Amniotic stem cell (primary cell): ENCODE results near the gene NAALADL2.

Source experiments
- DNase-seq: peaks from one replicate; lab custom pipeline; 2025; lab: John Stamatoyannopoulos, UW

Gene NAALADL2

DNA sequence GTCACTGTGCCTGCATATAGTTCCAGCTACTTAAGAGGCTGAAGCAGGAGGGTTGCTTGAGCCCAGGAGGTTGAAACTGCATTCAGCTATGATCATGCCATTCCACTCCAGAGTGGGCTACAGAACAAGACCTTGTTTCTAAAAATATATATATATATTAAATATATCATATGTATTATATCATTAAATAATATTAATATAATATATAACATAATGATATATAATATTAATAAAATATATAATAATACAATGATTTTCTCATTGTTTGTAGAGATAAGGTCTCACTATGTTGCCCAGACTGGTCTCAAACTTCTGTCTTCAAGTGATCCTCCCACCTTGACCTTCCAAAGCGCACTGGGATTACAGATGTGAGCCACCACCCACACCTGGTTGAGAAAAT is 101.8 kb downstream of the NAALADL2 start:
- no peak for DNase-seq

DNA sequence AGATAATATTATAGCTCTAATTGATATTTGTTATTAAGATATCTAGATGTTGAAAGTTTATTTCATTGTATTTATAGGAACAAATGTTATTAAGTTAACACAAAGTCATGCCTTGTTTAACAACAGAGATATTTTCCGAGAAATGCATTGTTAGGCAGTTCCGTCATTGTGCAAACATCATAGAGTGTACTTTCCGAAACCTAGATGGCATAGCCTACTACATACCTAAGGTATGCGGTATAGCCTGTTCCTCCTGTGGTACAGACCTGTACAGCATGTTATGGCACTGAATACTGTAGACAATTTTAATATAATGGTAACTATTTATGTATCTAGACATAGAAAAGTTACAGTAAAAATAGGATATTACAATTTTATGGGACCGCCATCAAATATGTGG is 114.3 kb downstream of the NAALADL2 start:
- no peak for DNase-seq

DNA sequence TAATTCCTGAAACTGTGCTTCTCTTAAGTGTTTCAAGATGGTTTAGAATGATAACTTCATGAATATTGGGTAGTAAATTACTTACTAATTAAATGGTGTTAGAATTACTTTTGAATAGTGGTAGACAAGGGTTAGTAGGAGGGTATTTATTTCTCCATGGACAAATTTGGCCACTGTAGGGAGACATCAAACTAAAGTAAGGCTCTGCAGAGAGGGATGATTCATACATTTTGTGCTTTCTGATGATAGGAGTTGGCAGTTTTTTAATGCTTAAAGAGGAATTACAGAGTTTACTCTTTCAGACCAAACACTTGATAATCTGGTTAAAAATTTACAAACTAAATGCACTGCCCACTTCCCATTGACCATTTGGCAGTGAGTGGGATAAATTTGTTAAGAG is 127.6 kb downstream of the NAALADL2 start:
- peak; percentile 14 for DNase-seq

DNA sequence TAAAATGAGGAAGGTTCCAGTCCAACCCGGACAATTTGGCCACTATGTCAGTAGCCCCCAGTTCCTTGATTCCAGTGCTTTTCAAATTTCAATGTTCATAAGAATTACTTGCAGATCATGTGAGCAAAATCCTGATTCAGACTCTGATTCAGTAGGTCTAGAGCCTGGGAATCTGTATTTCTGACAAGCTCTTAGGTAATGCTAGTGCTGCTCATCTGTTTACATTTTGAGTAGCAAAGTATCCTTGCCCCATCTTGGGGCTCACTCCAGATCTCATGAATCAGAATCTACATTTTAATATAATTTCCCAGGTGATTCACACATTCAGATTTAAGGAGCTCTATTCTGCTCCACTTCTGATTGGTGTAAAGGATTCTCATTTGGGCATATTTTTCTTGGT is 142.0 kb downstream of the NAALADL2 start:
- no peak for DNase-seq

DNA sequence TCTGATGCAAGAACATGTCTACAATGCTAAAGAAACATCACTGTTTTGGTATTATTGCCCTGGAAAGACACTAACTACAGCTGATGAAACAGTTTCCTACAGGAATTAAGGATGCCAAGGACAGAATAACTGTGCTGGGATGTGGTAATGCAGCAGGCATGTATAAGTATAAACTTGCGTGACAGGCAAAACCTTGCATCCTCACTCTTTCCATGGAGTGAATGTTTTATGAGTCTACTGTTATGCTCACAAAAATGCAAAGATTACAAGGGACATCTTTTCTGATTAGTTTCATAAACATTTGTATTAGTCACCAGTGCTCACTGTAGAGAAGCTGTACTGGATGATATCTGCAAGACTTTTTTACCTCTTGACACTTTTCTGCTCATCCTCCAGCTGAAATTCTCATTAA is 143.6 kb downstream of the NAALADL2 start:
- DNase-seq: peak; percentile 95

DNA sequence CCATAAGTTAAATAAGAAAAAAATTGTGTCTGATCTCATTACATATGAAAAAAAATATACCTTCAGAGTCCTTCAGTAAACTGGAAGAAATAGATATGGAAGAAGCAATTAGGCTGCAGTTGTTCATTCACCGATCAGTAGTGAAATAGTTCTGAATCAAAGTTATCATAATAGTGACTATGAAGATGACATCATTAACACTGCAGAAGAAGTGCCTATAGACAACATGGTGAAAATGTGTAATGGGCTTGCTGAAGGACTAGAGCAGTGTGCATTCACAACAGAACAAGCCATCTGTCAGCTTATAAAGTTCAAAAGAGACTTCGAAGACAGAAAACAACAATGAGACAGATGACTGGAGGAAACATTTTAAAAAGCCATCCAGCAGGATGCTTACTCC is 144.5 kb downstream of the NAALADL2 start:
- DNase-seq: no peak

DNA sequence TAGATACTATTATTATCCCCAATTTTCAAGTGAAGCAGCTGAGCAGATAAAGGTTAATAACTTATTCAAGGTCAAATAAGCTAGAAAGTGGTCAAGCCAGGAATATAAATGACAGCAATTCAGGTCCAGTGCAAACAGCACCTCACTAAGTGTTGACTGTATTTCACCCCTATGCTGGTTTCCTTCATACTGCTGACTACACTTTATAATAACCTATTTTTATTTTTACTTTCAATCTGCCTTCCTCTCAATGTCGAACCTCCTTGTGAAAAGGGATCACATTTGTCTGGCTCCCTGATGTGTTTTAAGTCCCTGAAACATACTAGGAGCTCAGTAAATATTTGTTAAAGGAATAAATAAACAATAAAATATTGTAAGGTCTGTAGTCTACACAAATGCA is 146.1 kb downstream of the NAALADL2 start:
- DNase-seq: no peak

DNA sequence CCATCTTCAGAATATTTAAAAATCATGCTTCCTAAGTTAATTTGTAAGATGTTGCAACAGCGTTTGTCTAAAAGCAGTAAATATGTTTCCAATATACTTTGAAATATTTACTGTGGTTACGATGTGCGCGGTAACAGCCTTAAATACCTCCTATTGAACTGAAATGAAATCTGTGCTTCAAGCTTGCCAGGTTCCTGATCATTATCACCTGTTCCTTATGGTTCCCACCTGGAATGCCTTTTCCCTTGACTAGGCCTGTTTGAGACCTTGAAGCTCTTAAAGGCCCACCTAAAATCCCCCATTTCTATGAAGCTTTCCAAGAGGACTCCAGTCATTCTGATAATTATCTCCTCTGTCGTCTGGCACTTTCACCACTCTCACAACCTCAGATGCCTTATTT is 146.7 kb downstream of the NAALADL2 start:
- no peak for DNase-seq

DNA sequence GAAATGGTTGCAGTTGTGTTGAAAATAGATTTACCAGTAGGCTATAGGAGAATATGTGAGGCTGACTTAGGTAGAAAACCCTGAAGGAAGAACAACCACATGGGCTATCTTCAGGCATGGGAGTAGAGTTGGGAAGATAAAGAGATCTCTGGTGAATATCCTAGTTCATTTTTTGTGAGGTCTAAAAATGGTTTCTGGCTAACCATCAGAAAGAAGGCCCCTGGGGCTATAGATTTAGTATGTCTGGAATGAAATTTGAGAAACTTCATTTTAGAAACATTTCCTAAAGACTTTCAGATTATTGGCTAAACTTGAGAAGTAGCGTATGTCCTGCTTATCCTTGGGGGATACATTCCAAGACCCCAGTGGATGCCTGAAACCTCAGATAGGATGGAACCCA is 148.2 kb downstream of the NAALADL2 start:
- DNase-seq: peak; percentile 20

DNA sequence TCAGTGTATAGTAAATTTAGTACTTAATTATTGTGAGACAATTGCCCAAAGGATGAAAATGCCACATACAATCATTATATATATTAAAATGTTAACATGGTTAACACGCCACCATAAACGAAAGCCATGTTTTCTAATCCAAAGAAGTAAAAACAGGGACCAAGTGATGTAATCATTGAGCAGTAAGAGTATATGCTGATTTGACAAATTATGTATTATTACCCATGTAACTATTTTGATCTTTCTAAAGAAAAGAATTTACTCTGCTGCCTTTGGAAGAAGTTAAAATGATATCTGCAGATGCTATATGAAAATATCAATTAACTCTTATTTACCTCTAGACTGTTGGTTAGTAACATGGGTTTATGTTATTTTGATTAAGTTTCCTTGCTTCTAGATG is 150.2 kb downstream of the NAALADL2 start:
- DNase-seq: no peak

DNA sequence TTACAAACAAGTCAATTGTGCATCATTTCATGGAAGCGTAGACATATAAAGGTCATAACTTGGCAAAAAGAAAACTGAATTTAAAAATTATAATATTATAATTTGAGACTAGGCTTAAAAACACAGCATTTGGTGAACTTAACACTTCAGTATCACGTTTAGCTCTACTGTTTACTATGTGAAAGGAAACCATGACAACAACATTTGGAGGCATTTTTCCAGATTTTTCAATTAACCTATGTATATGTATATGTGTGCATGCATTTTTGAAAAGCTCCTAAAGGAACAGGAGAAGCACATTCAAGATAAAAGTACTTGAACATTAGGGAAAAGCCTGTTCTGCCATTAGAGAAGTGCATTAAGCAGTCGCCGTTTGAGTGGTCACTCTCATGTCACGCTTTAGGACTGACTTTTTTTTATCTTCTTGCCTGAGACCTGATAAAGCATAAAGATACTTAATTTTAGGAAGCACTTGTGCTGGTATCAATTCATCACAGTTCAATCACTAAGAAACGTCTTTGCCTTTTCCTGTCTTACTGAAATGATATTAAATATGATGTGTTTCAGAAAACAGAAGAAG is 156.0 kb downstream of the NAALADL2 start:
- DNase-seq: no peak

DNA sequence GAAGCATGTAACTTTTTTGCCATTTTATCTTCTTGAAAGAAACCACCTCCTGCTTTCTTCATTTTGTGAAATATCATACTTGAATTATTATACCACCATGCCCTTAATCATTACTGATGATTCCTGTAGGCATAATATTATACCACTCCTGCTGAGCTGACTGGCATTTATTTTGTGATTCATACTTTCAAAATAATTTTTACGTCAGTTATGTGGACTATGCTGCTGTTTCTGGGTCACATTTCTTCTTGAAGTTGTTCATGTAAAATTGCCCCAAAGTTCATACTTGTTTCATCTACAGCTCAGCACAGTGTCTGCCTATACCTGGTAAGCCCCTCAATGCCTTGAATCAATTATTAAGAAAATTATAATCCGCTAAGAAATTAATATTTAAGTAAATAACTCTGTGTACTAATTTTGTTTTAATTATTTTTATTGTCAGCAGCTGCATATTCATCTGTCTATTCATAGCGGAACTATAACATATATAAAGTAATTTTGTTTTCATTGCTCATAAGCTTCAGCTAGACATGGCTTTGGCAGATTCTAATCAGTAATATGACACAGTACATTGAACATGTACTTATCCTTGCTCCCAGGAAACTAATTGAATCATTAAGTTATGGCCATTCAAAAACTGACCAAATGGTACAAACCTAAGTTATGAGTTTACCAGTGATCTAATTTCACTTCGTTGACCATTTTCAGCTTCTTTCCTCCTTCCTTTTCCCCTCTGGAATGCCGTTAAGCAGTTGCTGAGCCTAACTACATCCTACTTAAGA is 160.0 kb downstream of the NAALADL2 start:
- DNase-seq: no peak

DNA sequence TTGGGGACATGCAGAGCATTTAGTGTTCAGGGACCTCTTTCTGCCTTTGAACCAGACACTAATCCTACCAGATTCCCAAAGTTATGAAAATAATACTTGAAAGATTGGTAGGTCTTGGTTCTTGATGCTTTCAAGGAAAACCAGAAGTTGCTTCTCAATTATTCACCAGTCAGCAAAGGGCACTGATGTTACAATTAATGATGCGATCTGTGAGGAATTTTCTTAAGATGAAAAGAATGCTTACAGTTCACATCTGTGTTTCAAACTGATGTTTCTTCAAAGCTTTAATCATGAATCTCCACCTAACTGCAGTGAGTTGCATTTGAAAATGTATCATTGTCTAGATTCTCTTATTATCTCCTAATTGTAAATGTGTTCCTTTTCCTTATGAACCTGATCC is 161.0 kb downstream of the NAALADL2 start:
- DNase-seq: no peak

DNA sequence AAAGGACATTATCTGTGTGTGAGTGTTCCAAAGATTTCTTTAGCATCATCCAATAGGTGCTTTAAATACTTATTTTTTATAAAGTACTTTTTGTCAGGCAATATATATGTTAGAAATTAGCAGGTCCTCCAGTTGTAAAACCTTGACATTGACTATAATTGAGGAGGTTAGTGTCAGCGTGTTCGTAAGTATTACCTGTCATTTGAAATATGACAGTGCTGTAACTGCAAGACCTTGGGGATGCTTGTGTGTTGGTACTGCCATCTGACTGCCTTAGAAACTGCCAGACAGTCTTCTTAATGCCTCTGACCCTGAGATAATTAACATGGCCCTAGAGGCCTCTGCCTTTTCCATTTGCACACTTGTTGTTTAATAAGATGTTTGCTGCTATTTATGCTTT is 170.7 kb downstream of the NAALADL2 start:
- no peak for DNase-seq

DNA sequence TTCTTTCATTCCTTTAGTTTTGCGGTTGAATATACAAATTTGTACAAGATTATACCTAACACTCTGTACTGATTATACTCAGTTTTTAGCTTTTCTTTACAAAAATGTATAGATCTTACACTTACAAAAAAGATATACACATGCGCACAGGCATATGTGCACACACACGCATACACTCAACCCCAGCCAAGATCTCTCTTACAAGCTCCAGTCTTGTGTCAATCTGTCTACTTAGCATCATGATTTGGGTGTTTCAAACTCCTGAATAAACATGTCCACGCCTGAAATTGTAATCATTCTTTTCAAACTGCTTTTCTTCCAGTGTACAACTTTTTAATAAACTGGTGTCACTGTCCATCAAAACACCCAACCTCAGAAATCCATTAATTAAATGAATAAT is 180.7 kb downstream of the NAALADL2 start:
- DNase-seq: no peak

DNA sequence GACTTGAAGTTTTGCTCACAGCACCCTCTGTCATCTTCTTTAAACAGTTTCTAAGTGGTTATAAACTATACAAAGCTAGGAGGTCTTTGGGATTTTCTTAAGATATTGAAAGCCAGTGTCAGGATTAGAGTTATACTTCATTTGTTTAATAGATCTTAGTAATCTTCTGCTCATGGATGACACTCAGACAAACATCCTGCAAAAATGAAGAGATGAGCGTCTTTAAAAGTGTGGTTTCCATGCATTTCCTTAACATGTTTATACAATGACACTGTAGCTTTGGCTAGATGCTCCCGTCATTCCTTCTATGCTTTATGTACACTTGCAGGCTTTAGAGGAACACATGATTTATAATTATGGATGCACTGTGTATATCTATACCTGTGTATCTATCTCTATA is 182.2 kb downstream of the NAALADL2 start:
- DNase-seq: no peak

DNA sequence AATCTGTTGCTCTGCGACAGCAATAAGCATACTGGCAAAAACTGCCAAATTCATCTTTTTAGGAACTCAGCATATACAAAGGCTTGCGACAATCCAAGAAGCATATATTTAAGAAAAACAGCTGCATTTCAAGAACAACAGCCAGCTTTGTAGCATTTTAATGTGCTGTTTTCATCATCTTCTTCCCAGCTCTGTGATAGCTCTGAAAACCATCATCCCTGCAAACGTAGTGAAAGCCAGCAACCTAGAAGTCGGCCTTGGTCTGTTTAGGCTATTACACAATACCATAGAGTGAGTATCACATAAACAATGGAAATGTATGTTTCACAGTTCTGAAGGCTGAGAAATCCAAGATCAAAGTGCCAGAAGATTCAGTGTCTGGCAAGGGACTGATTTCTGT is 187.5 kb downstream of the NAALADL2 start:
- no peak for DNase-seq

DNA sequence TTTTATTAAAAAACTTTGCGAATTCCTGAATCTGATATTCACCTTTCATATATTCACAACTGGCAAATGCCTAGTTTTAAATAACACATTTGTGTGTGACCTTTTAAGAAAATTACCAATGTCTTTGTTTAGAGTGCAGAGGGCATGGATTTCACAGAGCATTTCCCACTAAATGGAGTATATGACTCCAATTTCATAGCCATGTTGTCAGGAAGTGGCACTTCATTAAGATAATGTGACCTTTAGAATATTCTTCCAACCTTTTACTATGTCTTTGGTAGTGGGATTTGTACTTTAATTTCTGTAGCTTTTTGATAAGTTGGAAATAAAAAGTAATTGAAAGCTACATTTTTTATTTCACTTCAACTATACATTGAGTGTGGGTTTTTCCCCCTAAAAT is 188.7 kb downstream of the NAALADL2 start:
- DNase-seq: no peak

DNA sequence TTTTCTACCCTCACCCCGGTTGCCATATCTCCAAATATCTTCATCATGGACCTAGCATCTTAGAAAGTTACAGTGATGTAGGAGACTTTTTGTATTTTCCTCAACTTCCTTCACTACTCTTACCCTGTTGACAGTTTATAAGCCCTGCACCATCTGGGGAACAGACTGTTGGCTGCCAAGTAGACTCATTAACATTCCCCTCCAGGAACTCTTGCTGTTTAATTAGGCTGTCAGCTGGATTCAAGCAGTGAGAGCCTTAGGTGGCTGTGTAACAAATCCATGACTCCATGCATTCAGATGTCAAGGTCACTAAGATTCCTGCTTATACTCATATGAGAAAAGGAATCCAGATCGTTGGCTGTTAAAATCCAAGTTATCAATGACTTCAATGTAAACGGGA is 198.3 kb downstream of the NAALADL2 start:
- no peak for DNase-seq

DNA sequence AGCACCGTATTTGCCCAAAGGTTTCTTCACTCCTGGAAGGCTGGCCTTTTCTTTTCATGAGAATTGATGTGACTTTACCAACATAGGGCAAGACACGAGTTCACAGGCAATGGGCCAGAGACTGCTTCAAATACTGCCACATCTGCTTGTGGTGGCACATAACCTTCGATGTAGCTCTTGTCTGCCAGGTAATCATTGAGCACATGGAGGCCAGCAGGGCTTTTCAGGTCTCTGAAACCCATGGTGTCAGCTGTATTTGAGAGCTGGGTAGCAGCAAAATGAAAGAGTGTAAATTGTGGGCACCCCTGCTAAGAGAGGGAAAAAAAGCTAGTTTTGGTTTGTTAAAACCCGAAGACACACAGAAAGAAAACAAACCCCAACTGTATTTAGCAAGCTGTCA is 200.7 kb downstream of the NAALADL2 start:
- DNase-seq: no peak

DNA sequence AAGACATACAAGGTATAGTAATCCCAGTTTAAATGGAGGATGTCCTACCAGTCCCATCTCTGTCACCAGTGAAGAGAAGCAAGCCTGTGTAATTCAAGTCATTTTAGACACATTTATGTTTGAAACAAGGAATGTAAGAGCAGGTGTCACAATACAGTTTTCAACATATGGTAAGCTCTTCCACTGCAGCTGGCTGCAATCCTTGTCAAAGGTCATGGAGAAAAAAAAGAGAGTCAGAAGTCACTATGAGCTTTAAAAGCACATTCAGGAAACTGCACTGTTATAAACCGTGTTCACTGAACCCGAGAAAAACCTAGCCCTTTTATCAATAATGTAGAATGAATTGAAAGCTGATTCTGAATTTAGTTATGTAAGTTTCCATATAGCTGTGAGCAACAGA is 206.4 kb downstream of the NAALADL2 start:
- no peak for DNase-seq

DNA sequence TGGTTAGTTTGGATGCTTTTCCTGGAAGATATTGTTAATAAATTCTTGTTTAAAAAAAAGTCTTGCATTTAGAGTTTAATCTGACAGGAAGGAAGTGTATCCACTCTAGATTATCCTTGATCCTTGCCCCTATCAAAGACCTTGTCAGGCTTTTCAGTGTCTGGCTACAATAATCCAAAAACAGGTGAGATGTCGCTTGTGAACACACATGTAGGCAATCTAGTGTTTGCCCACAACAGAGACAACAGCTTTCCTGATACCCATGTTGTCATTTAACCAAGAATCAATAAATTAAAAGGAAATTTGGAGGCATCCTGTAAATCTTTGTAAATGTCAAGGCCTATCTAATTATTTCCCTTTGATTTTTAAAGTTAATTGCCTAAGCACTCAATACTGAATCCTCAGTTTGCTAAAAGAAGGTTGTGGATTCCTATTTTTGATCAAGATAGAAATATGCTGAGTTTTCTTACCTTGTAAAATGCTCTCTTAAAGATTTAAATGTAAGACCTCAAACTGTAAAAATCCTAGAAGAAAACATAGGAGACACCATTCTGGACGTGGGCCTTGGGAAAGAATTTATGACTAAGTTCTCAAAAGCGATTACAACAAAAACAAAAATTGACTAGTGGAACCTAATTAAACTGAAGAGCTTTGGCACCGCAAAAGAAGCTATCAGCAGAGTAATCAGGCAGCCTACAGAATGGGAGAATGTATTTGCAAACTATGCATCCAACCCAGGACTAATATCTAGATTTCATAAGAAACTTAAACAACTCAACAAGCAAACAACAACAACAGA is 207.7 kb downstream of the NAALADL2 start:
- no peak for DNase-seq

DNA sequence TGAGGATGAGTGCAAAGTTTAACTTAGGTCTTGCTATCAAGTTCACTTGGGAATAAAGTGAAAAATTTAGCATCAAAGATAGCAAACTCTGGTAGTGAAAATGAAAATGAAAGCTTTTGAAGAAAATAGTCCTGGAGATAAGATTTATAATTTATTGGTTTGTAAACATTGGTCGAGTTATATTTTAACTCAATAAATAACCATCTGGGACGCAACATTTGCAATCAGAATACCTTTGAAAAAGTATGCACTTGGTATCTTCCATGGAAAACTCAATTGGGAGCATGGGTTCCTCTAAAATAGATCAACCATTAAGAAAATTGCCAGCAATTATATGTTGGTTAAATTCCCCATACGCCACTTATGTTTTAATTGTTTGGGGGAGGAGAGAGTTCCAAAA is 209.5 kb downstream of the NAALADL2 start:
- no peak for DNase-seq
